OCI-LY7 (cell line): ENCODE measurements around the gene ERICH6. TPM values are rescaled to one million over a fixed set of nuclear protein-coding genes. Genes with fewer than 3 reads are reported as not detected.

Experiments
- BruUV-seq: library from RNA; stranded (reverse); fragments of 400-500 nt; replicated peaks from 2 replicates; lab custom pipeline; 2021; lab: Mats Ljungman, UMichigan
- CTCF ChIA-PET: fragments of 300-600 bp; sonication (Branson Sonifier 250); formaldehyde crosslinking; loops from one replicate; lab custom pipeline; 2022; ENCODE audit warnings: antibody characterized with exemption; ENCODE audit not compliant: unreplicated experiment; lab: Charles Lee
- POLR2A ChIA-PET: fragments of 300-600 bp; sonication (Branson Sonifier 250); formaldehyde crosslinking; loops from one replicate; lab custom pipeline; 2022; ENCODE audit warnings: antibody characterized with exemption; lab: Charles Lee
- DNase-seq: peaks from one replicate; pipeline ENCODE4 v3.0.0-alpha.2; 2015; ENCODE audit warnings: low spot score
- H2AFZ ChIP-seq: fragments of 200-600 bp; sonication (generic), shearing (Covaris generic); 2 replicates; pipeline ENCODE4 v1.6.1; 2014; ENCODE audit warnings: mild to moderate bottlenecking, antibody characterized with exemption, low read length, moderate library complexity
- H3K27ac ChIP-seq: fragments of 200-600 bp; sonication (generic); 2 replicates; pipeline ENCODE4 v1.5.1; 2014; ENCODE audit warnings: mixed run types, low read depth, mild to moderate bottlenecking, moderate library complexity, low read length, inconsistent platforms; ENCODE audit not compliant: poor library complexity, severe bottlenecking
- H3K36me3 ChIP-seq: fragments of 200-600 bp; sonication (generic); 2 replicates; pipeline ENCODE4 v1.6.1; 2014; ENCODE audit warnings: mild to moderate bottlenecking, antibody characterized with exemption, low read length, moderate library complexity, mixed read lengths; ENCODE audit not compliant: insufficient read depth
- H3K4me1 ChIP-seq: fragments of 200-600 bp; sonication (generic); 2 replicates; pipeline ENCODE4 v1.5.1; 2014; ENCODE audit warnings: mild to moderate bottlenecking, low read length; ENCODE audit not compliant: insufficient read depth, poor library complexity, severe bottlenecking
- H3K4me2 ChIP-seq: fragments of 200-600 bp; sonication (generic); 2 replicates; pipeline ENCODE4 v1.6.1; 2014; ENCODE audit warnings: mild to moderate bottlenecking, low read length
- H3K4me3 ChIP-seq: fragments of 200-600 bp; sonication (generic); 2 replicates; pipeline ENCODE4 v1.5.1; 2014; ENCODE audit warnings: mild to moderate bottlenecking, low read depth, low read length; ENCODE audit not compliant: poor library complexity, severe bottlenecking
- H3K79me2 ChIP-seq: fragments of 200-600 bp; sonication (generic); 2 replicates; pipeline ENCODE4 v1.6.1; 2016; ENCODE audit warnings: low read depth, mild to moderate bottlenecking, low read length, moderate library complexity, mixed read lengths; ENCODE audit not compliant: insufficient read depth
- H3K9me2 ChIP-seq: fragments of 200-600 bp; sonication (generic); 2 replicates; pipeline ENCODE4 v1.6.1; 2016; ENCODE audit warnings: mild to moderate bottlenecking, low read length, mixed read lengths; ENCODE audit not compliant: insufficient read depth
- H3K9me3 ChIP-seq: fragments of 200-600 bp; sonication (generic); 2 replicates; pipeline ENCODE4 v1.6.1; 2014; ENCODE audit warnings: mild to moderate bottlenecking, mixed run types, low read length, mixed read lengths
- H4K20me1 ChIP-seq: fragments of 200-600 bp; sonication (generic); 2 replicates; pipeline ENCODE4 v1.6.1; 2014; ENCODE audit warnings: mild to moderate bottlenecking, antibody characterized with exemption, low read length, moderate library complexity, mixed read lengths; ENCODE audit not compliant: insufficient read depth
- EZH2phosphoT487 ChIP-seq: fragments of 200-600 bp; sonication (generic); IDR thresholded peaks from 2 replicates; pipeline ENCODE4 v1.6.1; 2018; ENCODE audit warnings: low read depth, borderline replicate concordance, mild to moderate bottlenecking, mixed run types, antibody characterized with exemption, low read length, moderate library complexity, mixed read lengths
- intact Hi-C: fragments of 100-400 bp; cut with micrococcal nuclease; formaldehyde crosslinking; loops from one replicate; pipeline ENCODE4 v1.10.0; 2022; ENCODE audit not compliant: unreplicated experiment
- total RNA-seq, 2 experiments: library from RNA; depleted of rRNA in 1 of 2; stranded (reverse); fragments of >200 nt in 1 of 2; shearing (Covaris generic) in 1 of 2; gene quantifications; 2 replicates each; pipeline ENCODE4 v1.2.3, GENCODE V29; 2014 to 2022
- TF ChIP-seq, protein P1 (sequence below): fragments of 200-600 bp; sonication (generic); conservative IDR thresholded peaks from 2 replicates; pipeline ENCODE4 v1.5.1; 2014; ENCODE audit warnings: mild to moderate bottlenecking, antibody characterized with exemption, low read length, moderate library complexity, mixed read lengths

ERICH6 gene
- total RNA-seq, 2 experiments from 2014 or later: 0.38 to 0.41 TPM

DNA sequence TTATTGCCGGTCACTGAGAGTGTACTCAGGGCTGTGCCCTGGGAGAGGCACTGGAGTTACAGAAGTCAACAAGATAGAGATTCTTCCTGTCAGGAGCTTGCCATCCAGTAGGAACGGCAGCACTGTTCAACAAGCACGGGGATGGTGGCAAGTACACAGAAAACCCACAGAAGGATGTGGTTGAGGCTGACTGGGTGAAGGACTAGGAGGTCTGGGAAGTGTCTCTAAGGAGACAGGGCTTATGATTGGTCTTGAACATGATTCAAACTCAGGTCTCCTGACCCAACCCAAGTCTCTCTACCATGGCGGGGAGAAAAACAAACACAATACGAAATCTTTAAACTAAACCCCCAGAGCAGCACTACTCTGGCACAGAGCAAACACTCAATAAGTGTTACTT is 37.6 kb downstream of the ERICH6 start:
- H2AFZ ChIP-seq: no peak overlapping the region
- intact Hi-C loops: no loop called here

DNA sequence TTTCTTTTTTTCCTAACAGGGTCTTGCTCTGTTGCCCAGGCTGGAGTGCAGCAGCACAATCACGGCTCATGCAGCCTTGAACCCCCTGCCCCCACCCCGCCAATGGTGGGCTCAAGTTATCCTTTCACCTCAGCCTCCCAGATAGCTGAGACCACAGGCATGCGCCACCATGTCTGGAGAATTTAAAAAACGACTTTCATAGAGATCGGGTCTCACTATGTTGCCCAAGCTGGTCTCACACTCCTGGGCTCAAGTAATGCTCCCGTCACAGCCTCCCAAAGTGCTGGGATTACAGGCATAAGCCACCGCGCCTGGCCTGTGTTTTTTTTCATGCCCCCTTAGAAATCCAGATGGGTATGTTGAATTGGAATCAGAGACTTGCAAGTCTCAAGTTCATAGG is 40.3 kb downstream of the ERICH6 start:
- intact Hi-C loops: no loop called here

More for the DNA sequence above, 37.6 kb downstream of the ERICH6 start:
- H3K4me2 ChIP-seq: no peak overlapping the region
- H4K20me1 ChIP-seq: no peaks in the 10 kb centered on the region
- no peak overlapping the region for H3K27ac ChIP-seq
- H3K9me3 ChIP-seq: no peaks in the 10 kb centered on the region
- BruUV-seq: no TSS peak
- DNase-seq: no peak
- ChIA-PET CTCF (interaction anchor here (1.0 kb wide), 1 partner anchor 11 kb away, joined by 3 read pairs; no protein-coding TSS in a partner anchor), POLR2A (interaction anchor here (0.6 to 0.7 kb wide), 2 partner anchors 24 to 97 kb away, joined by 4 to 5 read pairs; partner anchors contain the start of gene SIAH2)
- no peaks in the 10 kb centered on the region for H3K4me1 ChIP-seq
- H3K79me2 ChIP-seq: no peaks in the 10 kb centered on the region
- H3K9me2 ChIP-seq: no peaks in the 10 kb centered on the region
- no peaks in the 10 kb centered on the region for H3K36me3 ChIP-seq
- no peak overlapping the region for H3K4me3 ChIP-seq
- no peak for TF ChIP-seq EZH2phosphoT487
- TF ChIP-seq, protein P1, sequence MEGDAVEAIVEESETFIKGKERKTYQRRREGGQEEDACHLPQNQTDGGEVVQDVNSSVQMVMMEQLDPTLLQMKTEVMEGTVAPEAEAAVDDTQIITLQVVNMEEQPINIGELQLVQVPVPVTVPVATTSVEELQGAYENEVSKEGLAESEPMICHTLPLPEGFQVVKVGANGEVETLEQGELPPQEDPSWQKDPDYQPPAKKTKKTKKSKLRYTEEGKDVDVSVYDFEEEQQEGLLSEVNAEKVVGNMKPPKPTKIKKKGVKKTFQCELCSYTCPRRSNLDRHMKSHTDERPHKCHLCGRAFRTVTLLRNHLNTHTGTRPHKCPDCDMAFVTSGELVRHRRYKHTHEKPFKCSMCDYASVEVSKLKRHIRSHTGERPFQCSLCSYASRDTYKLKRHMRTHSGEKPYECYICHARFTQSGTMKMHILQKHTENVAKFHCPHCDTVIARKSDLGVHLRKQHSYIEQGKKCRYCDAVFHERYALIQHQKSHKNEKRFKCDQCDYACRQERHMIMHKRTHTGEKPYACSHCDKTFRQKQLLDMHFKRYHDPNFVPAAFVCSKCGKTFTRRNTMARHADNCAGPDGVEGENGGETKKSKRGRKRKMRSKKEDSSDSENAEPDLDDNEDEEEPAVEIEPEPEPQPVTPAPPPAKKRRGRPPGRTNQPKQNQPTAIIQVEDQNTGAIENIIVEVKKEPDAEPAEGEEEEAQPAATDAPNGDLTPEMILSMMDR: no peak

More for the DNA sequence above, 40.3 kb downstream of the ERICH6 start:
- CTCF ChIA-PET: no interaction called here
- DNase-seq: no peak
- no peaks in the 10 kb centered on the region for H3K79me2 ChIP-seq
- no peak for TF ChIP-seq EZH2phosphoT487
- TF ChIP-seq, protein P1: no peak
- H3K9me2 ChIP-seq: no peaks in the 10 kb centered on the region
- no peaks in the 10 kb centered on the region for H3K36me3 ChIP-seq
- H2AFZ ChIP-seq: no peak overlapping the region
- no peak overlapping the region for H3K4me2 ChIP-seq
- no peaks in the 10 kb centered on the region for H3K9me3 ChIP-seq
- POLR2A ChIA-PET: no interaction called here
- no peak overlapping the region for H3K4me3 ChIP-seq
- no TSS peak for BruUV-seq
- no peaks in the 10 kb centered on the region for H3K4me1 ChIP-seq
- H4K20me1 ChIP-seq: no peaks in the 10 kb centered on the region
- no peak overlapping the region for H3K27ac ChIP-seq
